ENCODE results near the gene IKZF1. TPM values are rescaled to one million over a fixed set of nuclear protein-coding genes. Genes with fewer than 3 reads are reported as not detected.

The IKZF1 gene
- total and polyA plus RNA-seq, 9 of the 15 experiments (the other 6 are each of a cell fraction or from before 2014, with no cell fraction given), result 12.6 to 85.3 (median 44.7) TPM

DNA sequence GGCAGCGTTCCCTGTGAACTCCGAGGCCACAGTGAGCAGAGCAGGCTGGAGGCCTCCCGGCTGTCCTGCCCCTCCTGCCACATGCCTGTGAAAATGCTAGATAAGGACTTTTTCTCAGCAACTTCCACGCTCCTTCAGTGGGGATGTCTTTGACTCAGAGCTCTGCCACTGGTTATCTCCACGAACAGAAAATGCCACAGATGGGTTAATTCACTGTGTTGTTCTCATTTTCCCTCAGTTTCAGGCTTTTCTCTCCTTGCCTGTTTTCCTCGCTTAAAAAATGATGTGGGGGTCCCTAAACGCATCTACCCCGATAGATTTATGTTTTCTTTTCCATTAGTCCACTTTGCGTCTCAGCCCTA, 51.3 kb downstream of the IKZF1 start (continued):
- TF ChIP-seq, protein P1, sequence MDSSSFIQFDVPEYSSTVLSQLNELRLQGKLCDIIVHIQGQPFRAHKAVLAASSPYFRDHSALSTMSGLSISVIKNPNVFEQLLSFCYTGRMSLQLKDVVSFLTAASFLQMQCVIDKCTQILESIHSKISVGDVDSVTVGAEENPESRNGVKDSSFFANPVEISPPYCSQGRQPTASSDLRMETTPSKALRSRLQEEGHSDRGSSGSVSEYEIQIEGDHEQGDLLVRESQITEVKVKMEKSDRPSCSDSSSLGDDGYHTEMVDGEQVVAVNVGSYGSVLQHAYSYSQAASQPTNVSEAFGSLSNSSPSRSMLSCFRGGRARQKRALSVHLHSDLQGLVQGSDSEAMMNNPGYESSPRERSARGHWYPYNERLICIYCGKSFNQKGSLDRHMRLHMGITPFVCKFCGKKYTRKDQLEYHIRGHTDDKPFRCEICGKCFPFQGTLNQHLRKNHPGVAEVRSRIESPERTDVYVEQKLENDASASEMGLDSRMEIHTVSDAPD (CRISPR knock-in tag; IDR thresholded peaks at IDR 0.05), result no peak
- TF ChIP-seq, protein P2, sequence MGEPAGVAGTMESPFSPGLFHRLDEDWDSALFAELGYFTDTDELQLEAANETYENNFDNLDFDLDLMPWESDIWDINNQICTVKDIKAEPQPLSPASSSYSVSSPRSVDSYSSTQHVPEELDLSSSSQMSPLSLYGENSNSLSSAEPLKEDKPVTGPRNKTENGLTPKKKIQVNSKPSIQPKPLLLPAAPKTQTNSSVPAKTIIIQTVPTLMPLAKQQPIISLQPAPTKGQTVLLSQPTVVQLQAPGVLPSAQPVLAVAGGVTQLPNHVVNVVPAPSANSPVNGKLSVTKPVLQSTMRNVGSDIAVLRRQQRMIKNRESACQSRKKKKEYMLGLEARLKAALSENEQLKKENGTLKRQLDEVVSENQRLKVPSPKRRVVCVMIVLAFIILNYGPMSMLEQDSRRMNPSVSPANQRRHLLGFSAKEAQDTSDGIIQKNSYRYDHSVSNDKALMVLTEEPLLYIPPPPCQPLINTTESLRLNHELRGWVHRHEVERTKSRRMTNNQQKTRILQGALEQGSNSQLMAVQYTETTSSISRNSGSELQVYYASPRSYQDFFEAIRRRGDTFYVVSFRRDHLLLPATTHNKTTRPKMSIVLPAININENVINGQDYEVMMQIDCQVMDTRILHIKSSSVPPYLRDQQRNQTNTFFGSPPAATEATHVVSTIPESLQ (CRISPR knock-in tag; IDR thresholded peaks at IDR 0.05), result no peak
- TF ChIP-seq ZNF57 (CRISPR knock-in tag; IDR thresholded peaks at IDR 0.05) (no peak), SREBF1 (IDR thresholded peaks at IDR 0.05; ENCODE audit: borderline replicate concordance, low read depth, low read length) (no peak), GATAD2A (IDR thresholded peaks at IDR 0.05) (peak; percentile 96), NBN (IDR thresholded peaks at IDR 0.05; ENCODE audit: low read depth) (no peak), ZNF584 (CRISPR knock-in tag; IDR thresholded peaks at IDR 0.05; ENCODE audit: low read depth) (peak; percentile 81), MXI1 (IDR thresholded peaks at IDR 0.05; ENCODE audit: low read depth, low read length) (no peak; the same call in 1 of the 2 replicates), MTA1 (IDR thresholded peaks at IDR 0.05; ENCODE audit: borderline replicate concordance) (peak; percentile 75), ZNF551 (CRISPR knock-in tag; IDR thresholded peaks at IDR 0.05) (no peak), PML (IDR thresholded peaks at IDR 0.05; ENCODE audit: low read length) (no peak; the same call in 1 of the 2 replicates), ZNF24 (IDR thresholded peaks at IDR 0.05) (peak; percentile 42; the same call in 1 of the 2 replicates), KDM1A (IDR thresholded peaks at IDR 0.05) (peak in 1 of 2 experiments; percentile 39; a peak in 1 of 4 replicates), YBX1 (IDR thresholded peaks at IDR 0.05) (no peak), ZNF408 (CRISPR knock-in tag; IDR thresholded peaks at IDR 0.05; ENCODE audit: low read depth) (no peak), CSDE1 (IDR thresholded peaks at IDR 0.05) (no peak), TOE1 (IDR thresholded peaks at IDR 0.05; ENCODE audit: borderline replicate concordance) (no peak), TOE1 (CRISPR knock-in tag; IDR thresholded peaks at IDR 0.05; ENCODE audit: borderline replicate concordance, low read depth) (no peak), CREBBP (IDR thresholded peaks at IDR 0.05; ENCODE audit: low read depth, low read length) (no peak), NFATC3 (IDR thresholded peaks at IDR 0.05) (no peak), RCOR1 (IDR thresholded peaks at IDR 0.05; ENCODE audit: borderline replicate concordance in 1 of 2, low read depth in 2 of 2, low read length in 2 of 2) (peak in 1 of 2 experiments; percentile 55; a peak in 1 of 4 replicates), NR3C1 (CRISPR knock-in tag; IDR thresholded peaks at IDR 0.05) (no peak), ZNF347 (CRISPR knock-in tag; IDR thresholded peaks at IDR 0.05; ENCODE audit: low read depth) (no peak), ARID2 (IDR thresholded peaks at IDR 0.05) (no peak)
- TF ChIP-seq, protein P3, sequence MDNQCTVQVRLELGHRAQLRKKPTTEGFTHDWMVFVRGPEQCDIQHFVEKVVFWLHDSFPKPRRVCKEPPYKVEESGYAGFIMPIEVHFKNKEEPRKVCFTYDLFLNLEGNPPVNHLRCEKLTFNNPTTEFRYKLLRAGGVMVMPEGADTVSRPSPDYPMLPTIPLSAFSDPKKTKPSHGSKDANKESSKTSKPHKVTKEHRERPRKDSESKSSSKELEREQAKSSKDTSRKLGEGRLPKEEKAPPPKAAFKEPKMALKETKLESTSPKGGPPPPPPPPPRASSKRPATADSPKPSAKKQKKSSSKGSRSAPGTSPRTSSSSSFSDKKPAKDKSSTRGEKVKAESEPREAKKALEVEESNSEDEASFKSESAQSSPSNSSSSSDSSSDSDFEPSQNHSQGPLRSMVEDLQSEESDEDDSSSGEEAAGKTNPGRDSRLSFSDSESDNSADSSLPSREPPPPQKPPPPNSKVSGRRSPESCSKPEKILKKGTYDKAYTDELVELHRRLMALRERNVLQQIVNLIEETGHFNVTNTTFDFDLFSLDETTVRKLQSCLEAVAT (IDR thresholded peaks at IDR 0.05), result no peak
- TF ChIP-seq, protein P4, sequence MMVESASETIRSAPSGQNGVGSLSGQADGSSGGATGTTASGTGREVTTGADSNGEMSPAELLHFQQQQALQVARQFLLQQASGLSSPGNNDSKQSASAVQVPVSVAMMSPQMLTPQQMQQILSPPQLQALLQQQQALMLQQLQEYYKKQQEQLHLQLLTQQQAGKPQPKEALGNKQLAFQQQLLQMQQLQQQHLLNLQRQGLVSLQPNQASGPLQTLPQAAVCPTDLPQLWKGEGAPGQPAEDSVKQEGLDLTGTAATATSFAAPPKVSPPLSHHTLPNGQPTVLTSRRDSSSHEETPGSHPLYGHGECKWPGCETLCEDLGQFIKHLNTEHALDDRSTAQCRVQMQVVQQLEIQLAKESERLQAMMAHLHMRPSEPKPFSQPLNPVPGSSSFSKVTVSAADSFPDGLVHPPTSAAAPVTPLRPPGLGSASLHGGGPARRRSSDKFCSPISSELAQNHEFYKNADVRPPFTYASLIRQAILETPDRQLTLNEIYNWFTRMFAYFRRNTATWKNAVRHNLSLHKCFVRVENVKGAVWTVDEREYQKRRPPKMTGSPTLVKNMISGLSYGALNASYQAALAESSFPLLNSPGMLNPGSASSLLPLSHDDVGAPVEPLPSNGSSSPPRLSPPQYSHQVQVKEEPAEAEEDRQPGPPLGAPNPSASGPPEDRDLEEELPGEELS (CRISPR knock-in tag; IDR thresholded peaks at IDR 0.05; ENCODE audit: borderline replicate concordance), result no peak
